ENCODE results near the gene KRT84. TPM values are rescaled to one million over a fixed set of nuclear protein-coding genes. Genes with fewer than 3 reads are reported as not detected.

The KRT84 gene
- total RNA-seq, 2 donors from 2014 or later, result not detected

DNA sequence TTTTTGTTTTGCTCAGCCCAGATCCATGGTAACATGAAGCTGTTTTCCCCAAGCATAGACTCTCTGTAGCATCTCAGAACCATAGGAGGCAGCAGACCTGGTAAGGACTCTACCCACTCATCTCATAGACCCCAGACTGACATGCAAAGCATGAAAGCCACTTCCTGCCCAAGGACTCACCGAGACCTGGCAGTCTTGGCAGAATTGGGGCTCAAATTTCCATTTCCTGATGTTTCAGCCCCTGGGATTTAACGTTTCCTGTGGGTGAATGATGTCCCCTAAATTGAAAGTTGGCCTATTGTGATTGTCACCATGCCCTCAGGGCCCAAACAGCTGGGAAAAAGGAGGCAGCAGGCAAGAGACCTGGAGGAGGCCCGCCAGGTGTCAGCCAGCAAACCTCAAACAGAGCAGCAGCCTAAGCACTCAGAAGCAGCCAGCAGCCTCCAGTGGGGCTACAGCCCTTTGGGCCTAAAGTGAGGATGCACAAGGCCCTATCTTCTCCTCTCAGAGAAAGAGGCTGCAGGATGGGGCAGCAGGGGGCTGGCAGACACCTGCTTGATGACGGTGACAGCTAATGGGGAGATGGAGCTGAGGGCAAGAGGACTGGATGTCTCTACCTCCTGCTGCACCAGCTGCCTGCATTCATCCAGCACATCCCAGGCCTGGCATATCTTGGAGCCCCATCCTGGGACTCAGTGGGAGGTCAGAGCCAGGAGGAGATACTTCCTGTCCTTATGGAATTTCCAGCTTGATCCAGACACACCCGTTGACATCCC lies 26.7 kb downstream of the KRT84 start:
- peaks cover 45 to 46% of the 10 kb centered on the region in 2 donors for H3K4me1 Mint-ChIP-seq (ENCODE audit: low read depth in 2 of 2)
- H3K36me3 Mint-ChIP-seq, result no peaks in the 10 kb centered on the region
- peak; percentile 62 to 72 for ATAC-seq
- H3K9me3 Mint-ChIP-seq, result no peaks in the 10 kb centered on the region
- peak overlapping the region; percentile 4 to 47 for H3K27ac Mint-ChIP-seq
- peak; percentile 41 for DNase-seq (ENCODE audit: low spot score)
- peaks cover 23 to 29% of the 10 kb centered on the region in 2 donors for H3K27me3 Mint-ChIP-seq
- H3K4me3 Mint-ChIP-seq, result peak overlapping the region; percentile 20

- DNase-seq (ENCODE audit: low spot score) (no peak), ATAC-seq (no peak)
- peak overlapping the region in 1 of 2 donors; percentile 4 for H3K27ac Mint-ChIP-seq
- peaks cover 49 to 60% of the 10 kb centered on the region in 2 donors for H3K4me1 Mint-ChIP-seq (ENCODE audit: low read depth in 2 of 2)
- H3K4me3 Mint-ChIP-seq, result no peak overlapping the region
- H3K36me3 Mint-ChIP-seq, result no peaks in the 10 kb centered on the region
- H3K9me3 Mint-ChIP-seq, result no peaks in the 10 kb centered on the region
- peaks cover 30 to 36% of the 10 kb centered on the region in 2 donors for H3K27me3 Mint-ChIP-seq
These were observed 28.5 kb downstream of the KRT84 start for GRCh38 chr12:52356762-52357580.

GRCh38 chr12:52356031-52356761 lies 29.3 kb downstream of the KRT84 start:
- no peak overlapping the region for H3K4me3 Mint-ChIP-seq

DNA sequence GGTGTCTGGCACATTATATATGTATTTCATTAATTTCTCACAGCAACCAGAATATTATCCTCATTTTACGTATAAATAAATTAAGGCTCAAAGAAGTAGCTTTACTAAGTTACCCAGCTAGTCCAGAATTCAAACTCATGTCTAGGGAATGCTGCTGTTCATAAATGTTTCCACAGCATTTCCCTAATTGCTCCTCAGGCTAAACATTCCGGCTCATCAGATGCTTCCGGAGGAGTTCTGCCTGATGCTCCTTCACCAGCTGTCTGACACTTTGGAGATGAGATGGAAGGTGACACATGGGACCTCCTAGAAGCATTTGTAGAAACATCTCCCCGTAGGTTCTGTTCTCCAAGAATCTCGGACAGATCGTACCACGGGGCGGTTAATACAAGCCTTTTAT lies 30.3 kb downstream of the KRT84 start:
- Mint-ChIP-seq H3K4me3 (no peak overlapping the region), H3K36me3 (no peaks in the 10 kb centered on the region), H3K9me3 (no peaks in the 10 kb centered on the region), H3K27ac (no peak overlapping the region), H3K27me3 (peaks cover 30 to 37% of the 10 kb centered on the region in 2 donors), H3K4me1 (ENCODE audit: low read depth in 2 of 2) (peaks cover 42 to 53% of the 10 kb centered on the region in 2 donors)
- ATAC-seq, result no peak
- DNase-seq (ENCODE audit: low spot score), result no peak

More at GRCh38 chr12:52356031-52356761, 29.3 kb downstream of the KRT84 start:
- H3K9me3 Mint-ChIP-seq, result no peaks in the 10 kb centered on the region
- peaks cover 30 to 42% of the 10 kb centered on the region in 2 donors for H3K27me3 Mint-ChIP-seq
- peaks cover 47 to 58% of the 10 kb centered on the region in 2 donors for H3K4me1 Mint-ChIP-seq (ENCODE audit: low read depth in 2 of 2)
- ATAC-seq (no peak), DNase-seq (ENCODE audit: low spot score) (peak; percentile 59)
- H3K27ac Mint-ChIP-seq, result no peak overlapping the region
- H3K36me3 Mint-ChIP-seq, result no peaks in the 10 kb centered on the region

- ATAC-seq (no peak), DNase-seq (ENCODE audit: low spot score) (no peak)
- peaks cover 26 to 31% of the 10 kb centered on the region in 2 donors for H3K27me3 Mint-ChIP-seq
- no peak overlapping the region for H3K4me3 Mint-ChIP-seq
- H3K36me3 Mint-ChIP-seq, result no peaks in the 10 kb centered on the region
- no peak overlapping the region for H3K27ac Mint-ChIP-seq
- H3K9me3 Mint-ChIP-seq, result no peaks in the 10 kb centered on the region
- peaks cover 34 to 43% of the 10 kb centered on the region in 2 donors for H3K4me1 Mint-ChIP-seq (ENCODE audit: low read depth in 2 of 2)
These were observed 31.3 kb downstream of the KRT84 start for GRCh38 chr12:52354200-52354599.

- peaks cover 30 to 39% of the 10 kb centered on the region in 2 donors for H3K4me1 Mint-ChIP-seq (ENCODE audit: low read depth in 2 of 2)
- no peak overlapping the region for H3K4me3 Mint-ChIP-seq
- ATAC-seq (no peak), DNase-seq (ENCODE audit: low spot score) (no peak)
- peaks cover 29 to 35% of the 10 kb centered on the region in 2 donors for H3K27me3 Mint-ChIP-seq
- no peaks in the 10 kb centered on the region for H3K9me3 Mint-ChIP-seq
- H3K27ac Mint-ChIP-seq, result no peak overlapping the region
- H3K36me3 Mint-ChIP-seq, result no peaks in the 10 kb centered on the region
These were observed 31.7 kb downstream of the KRT84 start for GRCh38 chr12:52353766-52354165.

DNA sequence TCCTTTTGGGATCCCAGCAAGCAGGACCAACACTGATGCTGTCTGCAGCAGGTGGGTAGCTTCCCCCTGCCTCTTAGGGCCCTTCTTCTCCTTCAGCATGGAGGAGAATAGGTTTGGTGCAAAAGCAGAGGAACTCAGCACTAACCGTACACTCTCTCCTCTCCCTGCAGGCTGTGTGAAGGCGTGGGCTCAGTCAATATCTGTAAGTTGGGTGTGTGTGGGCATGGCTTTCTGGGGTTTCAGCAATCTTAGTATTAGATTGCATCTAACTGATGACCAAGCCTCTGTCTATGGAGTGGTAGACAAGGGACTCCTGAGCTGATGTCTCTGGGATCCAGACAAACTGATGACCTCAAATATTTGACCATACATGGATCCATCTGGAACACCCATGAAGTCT lies 32.5 kb downstream of the KRT84 start:
- peak overlapping the region; percentile 19 for H3K4me3 Mint-ChIP-seq

GRCh38 chr12:52351196-52352059 lies 34.0 kb downstream of the KRT84 start:
- H3K4me1 Mint-ChIP-seq (ENCODE audit: low read depth in 2 of 2), result peaks cover 21 to 25% of the 10 kb centered on the region in 2 donors
- H3K9me3 Mint-ChIP-seq, result no peaks in the 10 kb centered on the region
- peaks cover 27 to 28% of the 10 kb centered on the region in 2 donors for H3K27me3 Mint-ChIP-seq
- H3K4me3 Mint-ChIP-seq, result peak overlapping the region; percentile 69
- no peaks in the 10 kb centered on the region for H3K36me3 Mint-ChIP-seq
- peak overlapping the region in 1 of 2 donors; percentile 25 for H3K27ac Mint-ChIP-seq
- DNase-seq (ENCODE audit: low spot score) (peak; percentile 65), ATAC-seq (peak; percentile 83 to 93)

More for the DNA sequence above, 32.5 kb downstream of the KRT84 start:
- Mint-ChIP-seq H3K9me3 (no peaks in the 10 kb centered on the region), H3K4me1 (ENCODE audit: low read depth in 2 of 2) (peaks cover 25 to 31% of the 10 kb centered on the region in 2 donors), H3K27ac (no peak overlapping the region), H3K27me3 (peaks cover 32 to 35% of the 10 kb centered on the region in 2 donors), H3K36me3 (no peaks in the 10 kb centered on the region)
- no peak for ATAC-seq
- no peak for DNase-seq (ENCODE audit: low spot score)

GRCh38 chr12:52350786-52351185 lies 34.7 kb downstream of the KRT84 start:
- Mint-ChIP-seq H3K4me1 (ENCODE audit: low read depth in 2 of 2) (peaks cover 21 to 25% of the 10 kb centered on the region in 2 donors), H3K36me3 (no peaks in the 10 kb centered on the region), H3K4me3 (no peak overlapping the region), H3K27ac (no peak overlapping the region), H3K27me3 (peaks cover 27 to 30% of the 10 kb centered on the region in 2 donors), H3K9me3 (no peaks in the 10 kb centered on the region)
- no peak for DNase-seq (ENCODE audit: low spot score)
- no peak for ATAC-seq

DNA sequence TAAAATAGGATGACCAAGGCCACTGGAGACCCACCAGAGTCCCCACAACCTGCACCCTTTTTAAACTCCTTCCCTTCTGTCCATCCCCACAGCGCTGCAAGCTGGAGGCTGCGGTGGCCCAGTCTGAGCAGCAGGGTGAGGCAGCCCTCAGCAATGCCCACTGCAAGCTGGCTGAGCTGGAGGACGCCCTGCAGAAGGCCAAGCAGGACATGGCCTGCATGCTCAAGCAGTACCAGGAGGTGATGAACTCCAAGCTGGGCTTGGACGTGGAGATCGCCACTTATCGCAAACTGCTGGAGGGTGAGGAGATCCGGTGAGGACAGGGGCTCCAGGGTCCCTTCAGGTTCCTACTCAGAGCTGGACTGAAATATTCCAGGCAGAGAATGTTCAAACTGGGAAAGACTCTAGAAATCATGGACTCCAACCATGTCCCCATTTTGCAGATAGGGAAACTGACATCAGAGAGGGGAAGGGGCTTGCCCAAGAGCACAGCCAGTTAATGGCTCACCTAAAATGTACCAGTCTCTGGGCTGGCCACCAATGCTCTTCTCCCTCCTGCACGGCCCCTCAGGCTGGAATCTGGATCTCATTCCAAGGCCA lies 35.3 kb downstream of the KRT84 start:
- no peak for ATAC-seq
- H3K4me3 Mint-ChIP-seq, result no peak overlapping the region
- H3K4me1 Mint-ChIP-seq (ENCODE audit: low read depth in 2 of 2), result peaks cover 21 to 25% of the 10 kb centered on the region in 2 donors

GRCh38 chr12:52349196-52349595 lies 36.3 kb downstream of the KRT84 start:
- no peak for DNase-seq (ENCODE audit: low spot score)
- Mint-ChIP-seq H3K9me3 (no peaks in the 10 kb centered on the region), H3K4me3 (no peak overlapping the region), H3K4me1 (ENCODE audit: low read depth in 2 of 2) (peaks cover 21 to 25% of the 10 kb centered on the region in 2 donors), H3K36me3 (no peaks in the 10 kb centered on the region), H3K27me3 (peaks cover 33% of the 10 kb centered on the region in 2 donors), H3K27ac (no peak overlapping the region)
- no peak for ATAC-seq

More for the DNA sequence above, 35.3 kb downstream of the KRT84 start:
- H3K36me3 Mint-ChIP-seq, result no peaks in the 10 kb centered on the region
- H3K9me3 Mint-ChIP-seq, result no peaks in the 10 kb centered on the region
- peaks cover 27 to 33% of the 10 kb centered on the region in 2 donors for H3K27me3 Mint-ChIP-seq
- DNase-seq (ENCODE audit: low spot score), result no peak
- no peak overlapping the region for H3K27ac Mint-ChIP-seq

Data from natural killer cell treated with Interleukin-12 subunit alpha and Interleukin-12 subunit beta and Interleukin-15 and Interleukin-18, amount 100 ng/mL, for 72 hours (primary cell).